ENCODE data around the gene RAB35. TPM values are rescaled to one million over a fixed set of nuclear protein-coding genes. Genes with fewer than 3 reads are reported as not detected.
A peak's percentile ranks its signal among the peaks of the same experiment; 100 is the strongest.

Gene RAB35
- total RNA-seq, 1 experiment from 2014 or later, result 62.0 TPM

DNA sequence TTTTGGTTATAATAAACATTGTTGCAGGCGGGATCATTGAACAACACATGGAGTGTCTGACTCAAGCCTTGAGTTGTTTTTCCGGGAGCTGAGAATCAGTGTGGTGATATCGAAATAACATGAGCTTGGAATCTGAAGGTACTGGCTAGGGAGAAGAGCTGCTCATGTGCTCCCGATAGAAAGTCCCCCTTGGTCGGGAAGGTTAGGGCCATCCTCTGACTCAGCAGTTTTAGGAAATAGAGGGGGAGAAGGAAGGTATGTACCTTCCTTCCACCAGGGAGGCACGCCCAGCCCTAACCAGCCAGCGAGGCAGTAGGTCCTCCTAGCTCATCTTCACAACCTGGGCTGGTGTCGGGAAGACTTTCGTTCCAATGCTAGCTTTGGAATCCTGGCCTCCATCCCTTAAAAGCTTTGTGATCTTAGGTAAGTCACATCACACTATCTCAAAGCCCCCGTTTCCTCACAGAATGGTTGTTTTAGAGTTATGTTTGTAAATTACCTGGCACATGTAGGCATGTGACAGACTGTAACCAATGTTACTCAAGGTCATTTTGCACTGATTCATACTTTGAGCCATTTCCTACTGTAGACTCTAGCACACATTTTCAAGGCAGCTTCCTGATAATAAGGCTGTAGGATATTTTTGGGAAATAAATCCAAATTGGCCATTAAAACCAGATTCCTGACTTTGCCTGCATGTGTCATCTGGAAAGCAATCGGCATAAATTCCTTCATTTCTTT lies 1.9 kb upstream of the RAB35 start:
- TF ChIP-seq, protein P1, sequence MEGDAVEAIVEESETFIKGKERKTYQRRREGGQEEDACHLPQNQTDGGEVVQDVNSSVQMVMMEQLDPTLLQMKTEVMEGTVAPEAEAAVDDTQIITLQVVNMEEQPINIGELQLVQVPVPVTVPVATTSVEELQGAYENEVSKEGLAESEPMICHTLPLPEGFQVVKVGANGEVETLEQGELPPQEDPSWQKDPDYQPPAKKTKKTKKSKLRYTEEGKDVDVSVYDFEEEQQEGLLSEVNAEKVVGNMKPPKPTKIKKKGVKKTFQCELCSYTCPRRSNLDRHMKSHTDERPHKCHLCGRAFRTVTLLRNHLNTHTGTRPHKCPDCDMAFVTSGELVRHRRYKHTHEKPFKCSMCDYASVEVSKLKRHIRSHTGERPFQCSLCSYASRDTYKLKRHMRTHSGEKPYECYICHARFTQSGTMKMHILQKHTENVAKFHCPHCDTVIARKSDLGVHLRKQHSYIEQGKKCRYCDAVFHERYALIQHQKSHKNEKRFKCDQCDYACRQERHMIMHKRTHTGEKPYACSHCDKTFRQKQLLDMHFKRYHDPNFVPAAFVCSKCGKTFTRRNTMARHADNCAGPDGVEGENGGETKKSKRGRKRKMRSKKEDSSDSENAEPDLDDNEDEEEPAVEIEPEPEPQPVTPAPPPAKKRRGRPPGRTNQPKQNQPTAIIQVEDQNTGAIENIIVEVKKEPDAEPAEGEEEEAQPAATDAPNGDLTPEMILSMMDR (IDR thresholded peaks at IDR 0.05), result no peak
- TF ChIP-seq SIN3A (IDR thresholded peaks at IDR 0.05; ENCODE audit: borderline replicate concordance, insufficient read depth, low read depth, low read length), result no peak
- TF ChIP-seq POLR2AphosphoS5 (IDR thresholded peaks at IDR 0.05; ENCODE audit: low read depth, low read length), result no peak
- no peak for TF ChIP-seq TCF7L2 (IDR thresholded peaks at IDR 0.05; ENCODE audit: low read depth, low read length)
- TF ChIP-seq, protein P2, sequence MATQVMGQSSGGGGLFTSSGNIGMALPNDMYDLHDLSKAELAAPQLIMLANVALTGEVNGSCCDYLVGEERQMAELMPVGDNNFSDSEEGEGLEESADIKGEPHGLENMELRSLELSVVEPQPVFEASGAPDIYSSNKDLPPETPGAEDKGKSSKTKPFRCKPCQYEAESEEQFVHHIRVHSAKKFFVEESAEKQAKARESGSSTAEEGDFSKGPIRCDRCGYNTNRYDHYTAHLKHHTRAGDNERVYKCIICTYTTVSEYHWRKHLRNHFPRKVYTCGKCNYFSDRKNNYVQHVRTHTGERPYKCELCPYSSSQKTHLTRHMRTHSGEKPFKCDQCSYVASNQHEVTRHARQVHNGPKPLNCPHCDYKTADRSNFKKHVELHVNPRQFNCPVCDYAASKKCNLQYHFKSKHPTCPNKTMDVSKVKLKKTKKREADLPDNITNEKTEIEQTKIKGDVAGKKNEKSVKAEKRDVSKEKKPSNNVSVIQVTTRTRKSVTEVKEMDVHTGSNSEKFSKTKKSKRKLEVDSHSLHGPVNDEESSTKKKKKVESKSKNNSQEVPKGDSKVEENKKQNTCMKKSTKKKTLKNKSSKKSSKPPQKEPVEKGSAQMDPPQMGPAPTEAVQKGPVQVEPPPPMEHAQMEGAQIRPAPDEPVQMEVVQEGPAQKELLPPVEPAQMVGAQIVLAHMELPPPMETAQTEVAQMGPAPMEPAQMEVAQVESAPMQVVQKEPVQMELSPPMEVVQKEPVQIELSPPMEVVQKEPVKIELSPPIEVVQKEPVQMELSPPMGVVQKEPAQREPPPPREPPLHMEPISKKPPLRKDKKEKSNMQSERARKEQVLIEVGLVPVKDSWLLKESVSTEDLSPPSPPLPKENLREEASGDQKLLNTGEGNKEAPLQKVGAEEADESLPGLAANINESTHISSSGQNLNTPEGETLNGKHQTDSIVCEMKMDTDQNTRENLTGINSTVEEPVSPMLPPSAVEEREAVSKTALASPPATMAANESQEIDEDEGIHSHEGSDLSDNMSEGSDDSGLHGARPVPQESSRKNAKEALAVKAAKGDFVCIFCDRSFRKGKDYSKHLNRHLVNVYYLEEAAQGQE (IDR thresholded peaks at IDR 0.05; ENCODE audit: insufficient read depth in 1 of 2, low read depth in 2 of 2, low read length in 1 of 2), result no peak
- peak overlapping the region; percentile 55 for H3K27ac ChIP-seq (ENCODE audit: low read length)
- H3K4me3 ChIP-seq (ENCODE audit: low read depth in 2 of 2, low read length in 2 of 2), result peak overlapping the region; percentile 79 to 80
- intact Hi-C loops (cut with micrococcal nuclease; ENCODE audit: unreplicated experiment), result no loop called here
- no TSS peak for BruUV-seq (replicated peaks)
- H3K27me3 ChIP-seq (ENCODE audit: control insufficient read depth, insufficient read depth, low read length), result no peaks in the 10 kb centered on the region
- no peaks in the 10 kb centered on the region for H3K36me3 ChIP-seq (ENCODE audit: control insufficient read depth, insufficient read depth, low read length)
- ChIA-PET POLR2A (no interaction called here), CTCF (interaction anchor here (0.5 kb wide), 1 partner anchor 84 kb away, joined by 4 read pairs; no protein-coding TSS in a partner anchor)
- in situ Hi-C loops (cut with HindIII; ENCODE audit: low pct_unique_long_range_greater_than_20kb, low sequenced_read_pairs), result no loop called here
- ATAC-seq, result no peak
- no peak for DNase-seq (ENCODE audit: low read depth, low spot score)
- H3K9me3 ChIP-seq (ENCODE audit: control insufficient read depth, insufficient read depth, low read depth, low read length), result no peaks in the 10 kb centered on the region
- peaks cover 17% of the 10 kb centered on the region for H3K4me1 ChIP-seq (ENCODE audit: control insufficient read depth, insufficient read depth, low read length)

DNA sequence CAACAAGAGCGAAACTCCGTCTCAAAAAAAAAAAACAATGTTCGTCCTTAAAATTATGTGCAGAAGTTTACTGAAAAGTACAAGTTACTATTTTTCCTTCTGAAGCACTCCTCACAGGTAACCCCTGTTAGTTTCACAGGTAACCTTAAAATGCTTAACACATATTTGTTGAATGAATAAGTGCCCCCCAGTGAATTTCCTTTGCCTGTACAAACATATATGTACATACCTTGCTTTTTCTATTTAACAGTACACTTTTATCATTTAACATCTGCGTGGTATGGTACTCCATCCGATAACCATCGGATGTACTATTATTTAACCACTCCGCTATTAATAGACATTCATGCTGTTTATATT lies 1.4 kb upstream of the RAB35 start:
- TSS peak; percentile 93 for BruUV-seq (replicated peaks)
- intact Hi-C loops (cut with micrococcal nuclease; ENCODE audit: unreplicated experiment), result no loop called here
- in situ Hi-C loops (cut with HindIII; ENCODE audit: low pct_unique_long_range_greater_than_20kb, low sequenced_read_pairs), result no loop called here
- Histone ChIP-seq H3K27me3 (ENCODE audit: control insufficient read depth, insufficient read depth, low read length) (no peaks in the 10 kb centered on the region), H3K36me3 (ENCODE audit: control insufficient read depth, insufficient read depth, low read length) (no peaks in the 10 kb centered on the region), H3K9me3 (ENCODE audit: control insufficient read depth, insufficient read depth, low read depth, low read length) (no peaks in the 10 kb centered on the region), H3K4me1 (ENCODE audit: control insufficient read depth, insufficient read depth, low read length) (peaks cover 17% of the 10 kb centered on the region), H3K4me3 (ENCODE audit: low read depth in 2 of 2, low read length in 2 of 2) (peak overlapping the region; percentile 79 to 80), H3K27ac (ENCODE audit: low read length) (peak overlapping the region; percentile 55)
- TF ChIP-seq, protein P1 (IDR thresholded peaks at IDR 0.05), result no peak
- TF ChIP-seq SIN3A (IDR thresholded peaks at IDR 0.05; ENCODE audit: borderline replicate concordance, insufficient read depth, low read depth, low read length) (no peak), TCF7L2 (IDR thresholded peaks at IDR 0.05; ENCODE audit: low read depth, low read length) (no peak), POLR2AphosphoS5 (IDR thresholded peaks at IDR 0.05; ENCODE audit: low read depth, low read length) (no peak)
- TF ChIP-seq, protein P2 (IDR thresholded peaks at IDR 0.05; ENCODE audit: insufficient read depth in 1 of 2, low read depth in 2 of 2, low read length in 1 of 2), result no peak
- POLR2A ChIA-PET, result no interaction called here
- CTCF ChIA-PET, result no interaction called here
- DNase-seq (ENCODE audit: low read depth, low spot score) (no peak), ATAC-seq (no peak)

All from Panc1 (cell line).